HepG2 (cell line): Measurements from ENCODE around the gene RASSF9. TPM values are rescaled to one million over a fixed set of nuclear protein-coding genes. Genes with fewer than 3 reads are reported as not detected.
A peak's percentile ranks its signal among the peaks of the same experiment; 100 is the strongest.

Experiments used
- ATAC-seq: fragments of 200-7000 bp; cut with Tn5 transposase; 3 replicates; pipeline ENCODE4 v1.9.1; 2020; ENCODE audit warnings: mild to moderate bottlenecking, moderate library complexity
- BruUV-seq: library from RNA; stranded (reverse); fragments of 400-500 nt; replicated peaks from 2 replicates; lab custom pipeline; 2021; lab: Mats Ljungman, UMichigan
- CTCF ChIA-PET: fragments of 300-600 bp; formaldehyde crosslinking; extraction: SDS; loops from one replicate; lab custom pipeline; 2021; ENCODE audit warnings: low total read pairs, inconsistent platforms, low intra/inter-chr PET ratio; lab: Yijun Ruan, JAX
- POLR2A ChIA-PET: fragments of 350-600 bp; sonication (Branson Sonifier 250); formaldehyde crosslinking; loops from one replicate; lab custom pipeline; 2020; ENCODE audit warnings: antibody characterized with exemption, inconsistent platforms; lab: Yijun Ruan, JAX
- DNase-seq: peaks from one replicate; pipeline ENCODE4 v3.0.0-alpha.2; 2015; ENCODE audit warnings: low spot score
- FAIRE-seq: peaks from 3 replicates; lab custom pipeline; 2011; peaks lifted over from hg19 to GRCh38; lab: Jason Lieb, UNC
- H2AFZ ChIP-seq: one replicate; pipeline ENCODE4 v1.6.1; 2011; ENCODE audit warnings: low read length, inconsistent platforms
- H3K27ac ChIP-seq: fragments of 300-600 bp; 3 replicates; pipeline ENCODE4 v1.8.0; 2011; ENCODE audit warnings: mixed run types, mild to moderate bottlenecking, mixed read lengths, low read length, inconsistent platforms; ENCODE audit not compliant: insufficient read depth; ENCODE audit errors: extremely low read length
- H3K27me3 ChIP-seq, 2 experiments: fragments of 200-600 bp in 1 of 2; 2 replicates in 1 of 2; 3 replicates in 1 of 2; pipeline versions ENCODE4 v1.6.0 to v1.8.0; 2011; ENCODE audit warnings: low read length in 2 of 2, mild to moderate bottlenecking in 2 of 2, moderate library complexity in 2 of 2, inconsistent platforms in 1 of 2; ENCODE audit not compliant: insufficient read depth in 2 of 2, control insufficient read depth in 1 of 2
- H3K36me3 ChIP-seq, 2 experiments: fragments of 200-600 bp in 1 of 2; replicated peaks in 1 of 2; 2 replicates in 1 of 2; 3 replicates in 1 of 2; pipeline versions ENCODE4 v1.5.1 to v1.8.0; 2011; ENCODE audit warnings: low read length in 2 of 2, inconsistent platforms in 1 of 2; ENCODE audit not compliant: insufficient read depth in 2 of 2, control insufficient read depth in 1 of 2
- H3K4me1 ChIP-seq: 2 replicates; pipeline ENCODE4 v1.5.1; 2012; ENCODE audit warnings: low read length, inconsistent platforms; ENCODE audit not compliant: insufficient read depth
- H3K4me2 ChIP-seq: 2 replicates; pipeline ENCODE4 v1.6.0; 2011; ENCODE audit warnings: low read depth, low read length, inconsistent platforms
- H3K4me3 ChIP-seq, 3 experiments: fragments of 200-600 bp in 1 of 3; sonication (generic), shearing (Covaris generic) in 1 of 3; replicated peaks in 1 of 3; 2 replicates each; pipeline ENCODE4 v1.5.1; 2011 to 2016; ENCODE audit warnings: low read length in 3 of 3, inconsistent platforms in 2 of 3, low read depth in 2 of 3, mild to moderate bottlenecking in 2 of 3, control low read depth in 1 of 3, mixed read lengths in 1 of 3; ENCODE audit not compliant: insufficient read depth in 1 of 3
- H3K79me2 ChIP-seq: one replicate; pipeline ENCODE4 v1.6.1; 2011; ENCODE audit warnings: low read length, inconsistent platforms; ENCODE audit not compliant: insufficient read depth
- H3K9ac ChIP-seq: 2 replicates; pipeline ENCODE4 v1.6.0; 2011; ENCODE audit warnings: mild to moderate bottlenecking, low read depth, low read length, inconsistent platforms; ENCODE audit not compliant: insufficient read depth
- H3K9me3 ChIP-seq: 2 replicates; pipeline ENCODE4 v1.5.1; 2012; ENCODE audit warnings: mild to moderate bottlenecking, low read length
- H4K20me1 ChIP-seq: 2 replicates; pipeline ENCODE4 v1.6.0; 2011; ENCODE audit warnings: inconsistent platforms, mild to moderate bottlenecking, low read length, moderate library complexity; ENCODE audit not compliant: insufficient read depth
- ATF7 ChIP-seq, 2 experiments: fragments of 450-650 bp in 1 of 2; sonication (generic) in 1 of 2; formaldehyde crosslinking in 1 of 2; IDR thresholded peaks; 2 replicates each; pipeline versions ENCODE4 v1.4.0 to v1.6.1; 2016 to 2020; ENCODE audit warnings: antibody characterized with exemption in 1 of 2, mild to moderate bottlenecking in 1 of 2, missing genetic modification reagents in 1 of 2
- CTCF ChIP-seq: sonication (generic); formaldehyde crosslinking; IDR thresholded peaks from 2 replicates; pipeline ENCODE4 v1.5.0; 2020; ENCODE audit warnings: mild to moderate bottlenecking, missing genetic modification reagents, moderate library complexity
- RBAK ChIP-seq: sonication (generic); formaldehyde crosslinking; IDR thresholded peaks from 2 replicates; pipeline ENCODE4 v1.5.1; 2020; ENCODE audit warnings: mild to moderate bottlenecking, missing genetic modification reagents
- RCOR2 ChIP-seq: IDR thresholded peaks from 2 replicates; pipeline ENCODE4 v1.6.1; 2016; ENCODE audit warnings: missing biosample characterization, missing genetic modification reagents
- SMC3 ChIP-seq: IDR thresholded peaks from 2 replicates; pipeline ENCODE4 v1.6.1; 2011; ENCODE audit warnings: low read length, improper control_type of control experiment
- STAG1 ChIP-seq: sonication (generic); formaldehyde crosslinking; IDR thresholded peaks from 2 replicates; pipeline ENCODE4 v1.4.0; 2020; ENCODE audit warnings: missing genetic modification reagents
- ZHX1 ChIP-seq: sonication (generic); formaldehyde crosslinking; IDR thresholded peaks from 2 replicates; pipeline ENCODE4 v1.8.1; 2022; ENCODE audit warnings: low read depth, mild to moderate bottlenecking, missing genetic modification reagents
- ZNF607 ChIP-seq: sonication (generic); formaldehyde crosslinking; IDR thresholded peaks from 2 replicates; pipeline ENCODE4 v1.5.1; 2020; ENCODE audit warnings: missing genetic modification reagents, mild to moderate bottlenecking, borderline replicate concordance
- WGBS: methylation state at CpG from one replicate; pipeline ENCODE4 v1.1.6; 2017; ENCODE audit warnings: low lambda C conversion rate; 5-methylcytosine and 5-hydroxymethylcytosine counted together
- in situ Hi-C: cut with HindIII; loops from 2 replicates; pipeline ENCODE4 v1.10.0; 2017; ENCODE audit warnings: low pct_unique_long_range_greater_than_20kb; ENCODE audit not compliant: extremely low pct_ligation_motif_present
- intact Hi-C: fragments of 100-400 bp; cut with micrococcal nuclease; formaldehyde crosslinking; loops from one replicate; pipeline ENCODE4 v1.10.0; 2022; ENCODE audit not compliant: unreplicated experiment
- polyA plus RNA-seq, 8 experiments: library from polyadenylated mRNA; depleted of rRNA in 3 of 8; stranded (reverse) in 7 of 8; unstranded in 1 of 8; fragments of >200 nt; fragmentation: Illumina TruSeq in 4 of 8; extraction: Trizol in 4 of 8; gene quantifications; 2 replicates each; pipeline versions ENCODE4 v1.2.1 to v1.2.3, GENCODE V29; 2011 to 2016; ENCODE audit warnings: low read depth in 4 of 8, missing spikeins in 1 of 8, mixed read lengths in 1 of 8; ENCODE audit not compliant: insufficient read depth in 1 of 8
- total RNA-seq, 5 experiments: library from RNA; depleted of rRNA; stranded (reverse); fragments of >200 nt; fragmentation: Illumina TruSeq; extraction: Trizol; gene quantifications; 2 replicates each; pipeline ENCODE4 v1.2.3, GENCODE V29; 2016; ENCODE audit warnings: low read depth in 1 of 5
- TF ChIP-seq, protein P1 (sequence below): sonication (generic); formaldehyde crosslinking; IDR thresholded peaks from 2 replicates; pipeline ENCODE4 v1.4.0; 2020; ENCODE audit warnings: missing genetic modification reagents
- TF ChIP-seq, protein P2 (sequence below): sonication (generic); formaldehyde crosslinking; conservative IDR thresholded peaks from 2 replicates; pipeline ENCODE4 v1.4.0; 2020; ENCODE audit warnings: missing genetic modification reagents

The RASSF9 gene
- total and polyA plus RNA-seq, 2 of the 13 experiments (the other 11 are each of a cell fraction or from before 2014, with no cell fraction given): not detected

GRCh38 chr12:85874031-85874461 lies 37.8 kb upstream of the RASSF9 start, which contains the start of gene NTS:
Gene NTS (plus strand): TSS chr12:85874295. CDS start chr12:85874404, 109 bp downstream.
- FAIRE-seq: no peak
- H3K9me3 ChIP-seq: no peaks in the 10 kb centered on the region
- BruUV-seq: no TSS peak
- in situ Hi-C loops (loop anchor here (5.0 kb wide), 1 partner anchor 407 kb away; no protein-coding TSS in a partner anchor), intact Hi-C loops (no loop called here)
- 2% methylated on average over 3 of the region's 3 CpGs for WGBS
- ChIA-PET CTCF (no interaction called here), POLR2A (no interaction called here)
- H3K4me1 ChIP-seq: no peaks in the 10 kb centered on the region
- no peak within 1 kb of the TSS for H3K9ac ChIP-seq
- no peaks in the 10 kb centered on the region for H3K27me3 ChIP-seq
- H2AFZ ChIP-seq: no peak within 1 kb of the TSS
- no peaks in the 10 kb centered on the region for H4K20me1 ChIP-seq
- H3K27ac ChIP-seq: no peak within 1 kb of the TSS
- TF ChIP-seq, protein P1, sequence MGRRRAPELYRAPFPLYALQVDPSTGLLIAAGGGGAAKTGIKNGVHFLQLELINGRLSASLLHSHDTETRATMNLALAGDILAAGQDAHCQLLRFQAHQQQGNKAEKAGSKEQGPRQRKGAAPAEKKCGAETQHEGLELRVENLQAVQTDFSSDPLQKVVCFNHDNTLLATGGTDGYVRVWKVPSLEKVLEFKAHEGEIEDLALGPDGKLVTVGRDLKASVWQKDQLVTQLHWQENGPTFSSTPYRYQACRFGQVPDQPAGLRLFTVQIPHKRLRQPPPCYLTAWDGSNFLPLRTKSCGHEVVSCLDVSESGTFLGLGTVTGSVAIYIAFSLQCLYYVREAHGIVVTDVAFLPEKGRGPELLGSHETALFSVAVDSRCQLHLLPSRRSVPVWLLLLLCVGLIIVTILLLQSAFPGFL (CRISPR knock-in tag): no peak
- TF ChIP-seq ATF7 (IDR thresholded peaks at IDR 0.05) (peak; percentile 78), ATF7 (CRISPR knock-in tag; IDR thresholded peaks at IDR 0.05) (no peak), ZNF607 (no peak), RCOR2 (CRISPR knock-in tag) (no peak)
- no peaks in the 10 kb centered on the region for H3K79me2 ChIP-seq
- no peaks in the 10 kb centered on the region for H3K36me3 ChIP-seq
- H3K4me2 ChIP-seq: no peak within 1 kb of the TSS
- no peak within 1 kb of the TSS for H3K4me3 ChIP-seq
- DNase-seq: no peak
- ATAC-seq: no peak

GRCh38 chr12:85872497-85873091 lies 36.4 kb upstream of the RASSF9 start:
- no peak overlapping the region for H2AFZ ChIP-seq
- TF ChIP-seq RBAK (no peak), STAG1 (peak; percentile 55), SMC3 (peak; percentile 63), CTCF (CRISPR knock-in tag) (peak; percentile 70), ZHX1 (CRISPR knock-in tag) (no peak)
- TF ChIP-seq, protein P2, sequence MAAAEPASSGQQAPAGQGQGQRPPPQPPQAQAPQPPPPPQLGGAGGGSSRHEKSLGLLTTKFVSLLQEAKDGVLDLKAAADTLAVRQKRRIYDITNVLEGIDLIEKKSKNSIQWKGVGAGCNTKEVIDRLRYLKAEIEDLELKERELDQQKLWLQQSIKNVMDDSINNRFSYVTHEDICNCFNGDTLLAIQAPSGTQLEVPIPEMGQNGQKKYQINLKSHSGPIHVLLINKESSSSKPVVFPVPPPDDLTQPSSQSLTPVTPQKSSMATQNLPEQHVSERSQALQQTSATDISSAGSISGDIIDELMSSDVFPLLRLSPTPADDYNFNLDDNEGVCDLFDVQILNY (CRISPR knock-in tag): no peak
- no peaks in the 10 kb centered on the region for H3K4me1 ChIP-seq
- no peaks in the 10 kb centered on the region for H3K27me3 ChIP-seq
- intact Hi-C loops (loop anchor here (1.0 kb wide), 2 partner anchors 297 to 404 kb away; no protein-coding TSS in a partner anchor), in situ Hi-C loops (loop anchor here (5.0 kb wide), 1 partner anchor 405 kb away; no protein-coding TSS in a partner anchor)
- H3K27ac ChIP-seq: no peak overlapping the region
- DNase-seq: peak; percentile 47
- CTCF ChIA-PET: interaction anchor here (0.8 to 1.7 kb wide), 3 partner anchors 297 to 448 kb away, joined by 3 to 5 read pairs (median 5); no protein-coding TSS in a partner anchor
- H3K4me2 ChIP-seq: no peak overlapping the region
- WGBS: 33% methylated on average over 3 of the region's 3 CpGs
- H3K79me2 ChIP-seq: no peaks in the 10 kb centered on the region
- peak; percentile 68 for ATAC-seq
- H3K4me3 ChIP-seq: no peak overlapping the region
- H3K9ac ChIP-seq: no peak overlapping the region
- BruUV-seq: no TSS peak
- FAIRE-seq: peak; percentile 30
- no peaks in the 10 kb centered on the region for H3K9me3 ChIP-seq
- no peaks in the 10 kb centered on the region for H3K36me3 ChIP-seq
- POLR2A ChIA-PET: no interaction called here
- no peaks in the 10 kb centered on the region for H4K20me1 ChIP-seq
